Right renal pelvis (tissue), 4 donors: ENCODE measurements around the gene MMP8. TPM values are rescaled to one million over a fixed set of nuclear protein-coding genes. Genes with fewer than 3 reads are reported as not detected.
"Not testable (repeated sequence)": the region's sequence is repeated elsewhere in the genome, so short reads cannot be mapped to it uniquely, and the experiment has no call there.

Experiments used
- DNase-seq, 4 donors: peaks; one replicate each; pipeline ENCODE4 v3.0.0-alpha.2; 2013; ENCODE audit warnings: low read depth in 4 of 4, low spot score in 3 of 4, missing footprints in 1 of 4
- polyA plus RNA-seq, 4 donors: library from polyadenylated mRNA; unstranded; fragments of 120-200 nt; gene quantifications; one replicate each; pipeline ENCODE4 v1.2.1, GENCODE V29; 2013; ENCODE audit not compliant: insufficient read length in 4 of 4

The MMP8 gene, protein sequence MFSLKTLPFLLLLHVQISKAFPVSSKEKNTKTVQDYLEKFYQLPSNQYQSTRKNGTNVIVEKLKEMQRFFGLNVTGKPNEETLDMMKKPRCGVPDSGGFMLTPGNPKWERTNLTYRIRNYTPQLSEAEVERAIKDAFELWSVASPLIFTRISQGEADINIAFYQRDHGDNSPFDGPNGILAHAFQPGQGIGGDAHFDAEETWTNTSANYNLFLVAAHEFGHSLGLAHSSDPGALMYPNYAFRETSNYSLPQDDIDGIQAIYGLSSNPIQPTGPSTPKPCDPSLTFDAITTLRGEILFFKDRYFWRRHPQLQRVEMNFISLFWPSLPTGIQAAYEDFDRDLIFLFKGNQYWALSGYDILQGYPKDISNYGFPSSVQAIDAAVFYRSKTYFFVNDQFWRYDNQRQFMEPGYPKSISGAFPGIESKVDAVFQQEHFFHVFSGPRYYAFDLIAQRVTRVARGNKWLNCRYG
- under 1 TPM in 1 of 4 donors, not detected in 3; 0.05 TPM for polyA plus RNA-seq

DNA sequence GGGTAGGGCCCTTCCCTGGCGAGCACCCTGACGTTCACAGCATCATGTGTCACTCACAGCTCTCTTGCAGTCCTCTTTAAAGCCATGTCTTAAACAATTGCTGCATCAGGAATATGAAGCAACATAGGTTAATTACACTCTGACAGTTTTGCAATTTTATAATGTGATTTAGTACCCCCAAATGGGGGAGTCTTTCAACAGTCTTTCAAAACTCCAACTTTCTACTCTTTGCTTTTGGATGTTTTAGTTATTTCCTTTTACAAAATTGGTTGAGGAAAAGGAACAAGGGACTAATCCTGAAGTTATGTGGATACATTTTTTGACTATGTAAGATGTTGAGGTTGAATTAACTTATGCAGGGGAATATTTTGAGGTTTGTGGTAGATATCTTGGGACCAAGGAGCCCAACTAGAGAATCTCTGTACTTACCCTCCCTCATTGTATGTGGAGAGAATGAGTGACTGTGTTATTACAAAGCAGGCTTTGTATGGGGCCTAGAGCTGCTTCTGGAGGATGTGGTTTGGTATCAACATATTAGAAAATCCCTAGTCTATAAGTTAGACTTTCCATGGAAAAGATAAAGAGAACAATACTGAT lies at the start of gene MMP8:
Gene MMP8, minus strand, starts transcription at position 51 of the 597 bp plus-strand sequence. CDS start 99 bp downstream, outside the sequence.
- DNase-seq: no peak

DNA sequence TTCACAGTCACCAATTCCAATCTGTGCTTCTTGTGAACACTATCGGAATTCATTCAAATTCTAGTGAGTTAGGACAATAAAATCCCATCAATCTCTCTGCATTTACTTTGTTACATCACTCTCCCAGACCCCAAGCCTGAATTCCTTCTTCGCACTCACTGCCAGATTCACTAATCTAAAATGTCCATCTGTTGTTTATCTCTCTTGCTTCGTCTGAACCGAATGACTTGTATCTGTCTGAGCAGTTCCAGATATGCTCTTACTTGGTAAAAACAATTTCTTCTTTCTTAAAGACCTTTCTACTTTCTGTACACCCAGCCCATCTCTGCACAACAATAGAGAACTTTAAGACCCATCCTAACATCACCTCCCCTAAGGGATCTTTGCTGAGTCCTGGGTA lies 48.6 kb upstream of the MMP8 start:
- no peak for DNase-seq

DNA sequence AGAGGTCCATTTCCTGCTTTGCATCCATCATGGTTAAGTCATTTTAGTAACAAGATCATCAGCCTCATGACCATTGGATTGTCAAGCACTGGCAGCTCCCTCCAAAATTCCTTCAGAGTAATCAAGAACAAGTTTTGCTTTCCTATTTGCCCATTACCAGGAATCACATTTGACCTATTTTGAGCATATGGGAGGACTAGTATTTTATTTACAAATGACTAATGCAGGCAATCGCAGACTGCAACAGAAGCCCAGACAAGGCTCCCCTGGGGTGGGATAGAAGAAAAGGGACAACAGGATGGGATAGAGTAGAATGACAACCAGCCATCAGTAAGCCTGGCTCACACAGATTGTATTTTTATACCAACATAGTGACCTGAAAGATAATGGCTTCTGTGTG lies 46.6 kb upstream of the MMP8 start:
- no peak for DNase-seq

DNA sequence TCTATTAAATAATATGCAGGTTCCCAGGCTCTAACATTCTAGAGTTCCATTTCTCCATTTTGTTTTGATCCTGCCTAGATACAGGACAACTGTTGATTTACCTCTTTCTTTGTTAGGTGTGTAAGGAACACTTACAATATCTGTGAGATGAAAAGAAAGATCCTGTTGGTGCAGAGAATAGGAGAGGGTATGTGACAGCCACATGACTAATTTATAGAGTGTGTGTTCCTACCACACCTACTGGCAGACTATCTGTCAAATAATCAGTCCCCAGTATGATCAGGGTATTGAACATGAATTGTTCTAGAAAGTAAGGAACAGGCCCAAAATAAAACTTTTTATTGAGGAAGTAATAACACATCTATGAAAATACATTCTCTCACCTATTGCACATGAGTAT lies 45.4 kb upstream of the MMP8 start:
- no peak for DNase-seq

DNA sequence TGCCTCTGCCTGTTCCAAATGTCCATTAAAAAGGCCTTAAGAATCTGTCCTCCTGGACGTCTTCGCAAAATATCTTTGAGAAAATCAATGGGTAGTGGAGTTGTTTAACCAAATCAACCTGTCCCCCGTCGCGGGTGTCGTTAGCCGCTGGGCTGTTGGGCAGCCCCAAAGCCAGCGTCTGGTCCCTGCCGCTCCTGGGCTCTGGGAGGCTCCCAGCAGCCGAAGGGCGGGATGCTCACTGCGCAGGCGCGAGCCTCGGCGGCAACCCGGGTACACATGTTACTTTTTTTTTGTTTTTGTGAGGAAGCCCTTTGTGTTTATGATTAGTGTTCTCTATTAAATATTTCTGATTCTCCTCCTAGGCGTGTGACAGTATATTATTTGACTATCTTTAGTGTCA lies 43.0 kb upstream of the MMP8 start:
- no peak for DNase-seq

DNA sequence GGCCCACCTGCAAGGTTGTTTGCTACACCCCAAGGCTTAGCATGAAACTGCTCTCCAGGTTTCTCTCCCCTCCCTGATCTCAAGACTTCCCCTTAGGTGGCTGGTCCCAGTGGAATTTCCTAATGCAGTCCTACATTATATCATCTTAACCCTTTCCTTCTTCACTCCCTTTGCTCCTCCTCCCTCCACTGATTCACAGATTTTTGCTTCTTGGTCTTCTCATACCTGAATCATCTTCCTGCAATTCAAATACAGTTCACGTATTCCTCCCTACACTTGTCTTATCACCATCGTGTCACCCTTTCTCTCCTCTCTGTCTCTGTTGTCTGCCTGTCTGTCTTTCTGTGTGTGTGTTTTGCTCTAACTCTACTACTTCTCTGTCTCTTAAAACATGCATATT lies 38.7 kb upstream of the MMP8 start:
- no peak for DNase-seq

DNA sequence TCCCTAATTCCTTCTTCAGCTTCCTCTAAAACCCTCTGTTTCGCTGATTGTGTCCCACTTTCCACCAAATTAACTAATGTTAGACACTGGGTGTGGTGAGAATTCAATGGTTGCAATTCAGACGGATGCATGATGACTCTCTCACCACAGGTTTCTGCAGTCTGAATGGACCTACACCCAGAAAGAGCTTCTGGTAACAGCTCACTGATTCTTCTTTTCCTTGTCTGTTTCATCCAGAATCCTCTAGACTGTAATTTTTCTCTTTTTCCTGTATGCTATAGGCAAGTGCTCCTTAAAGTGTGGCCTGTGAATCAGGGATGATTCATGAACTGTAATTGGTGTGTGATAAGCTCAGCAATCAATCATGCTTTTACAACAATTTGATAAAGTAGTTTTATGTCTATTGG lies 37.6 kb upstream of the MMP8 start:
- DNase-seq: no peak

DNA sequence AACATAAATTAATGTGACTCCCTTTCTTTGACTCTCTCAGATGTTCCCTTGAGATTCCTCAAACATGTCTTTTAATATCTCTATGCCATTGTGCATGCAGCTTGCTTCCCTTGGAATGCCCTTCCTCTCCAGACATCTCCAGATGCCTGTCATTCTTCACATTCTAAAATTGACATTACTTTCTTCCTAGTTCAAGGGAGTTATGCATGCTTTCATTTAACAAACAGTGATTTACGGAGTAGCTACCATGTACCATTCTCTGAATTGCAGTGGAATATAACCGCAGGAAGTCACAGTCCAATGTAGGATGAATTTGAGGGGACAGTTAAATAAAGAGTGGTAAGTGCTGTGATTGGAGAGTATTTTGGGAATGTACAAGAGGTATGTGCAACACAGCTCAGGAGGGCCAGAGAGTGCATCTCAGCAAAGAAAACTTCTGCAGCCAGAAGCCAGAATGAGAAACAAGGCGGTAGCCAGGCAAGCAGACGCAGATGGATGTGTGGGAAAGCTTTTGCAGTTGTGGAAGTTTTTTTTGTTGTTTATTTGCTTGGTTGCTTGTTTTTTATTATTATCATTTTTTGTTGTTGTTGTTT lies 37.0 kb upstream of the MMP8 start:
- no peak for DNase-seq

DNA sequence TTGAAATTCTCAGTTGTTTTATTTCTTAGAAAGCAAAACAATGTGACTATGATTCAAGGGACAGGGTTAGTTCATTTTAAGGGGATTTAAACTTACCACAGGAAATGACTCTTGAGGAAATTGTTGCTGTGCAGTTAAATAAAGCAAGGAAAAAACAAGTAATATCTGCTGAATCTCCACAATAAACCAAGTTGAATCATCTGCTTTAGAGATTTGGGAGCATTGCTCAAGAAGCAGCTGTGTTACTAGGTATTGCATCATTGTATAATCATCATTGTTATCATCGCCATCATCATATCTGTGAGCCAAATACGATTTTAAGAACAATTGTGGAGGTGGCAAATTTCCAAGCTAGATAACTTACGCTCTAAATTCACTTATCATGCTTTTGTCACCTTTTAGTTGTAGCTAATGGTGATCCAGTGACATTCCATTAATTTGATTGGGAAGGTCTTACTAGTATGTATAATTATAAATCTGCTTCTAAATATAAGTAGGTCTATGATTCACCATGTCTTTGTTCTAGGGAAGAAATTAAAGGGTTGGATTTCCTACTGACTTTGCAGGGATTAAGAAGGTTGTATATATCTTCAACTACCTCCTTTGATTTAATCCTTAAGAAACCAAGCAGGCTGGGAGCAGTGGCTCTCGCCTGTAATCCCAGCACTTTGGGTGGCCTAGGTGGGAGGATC lies 35.7 kb upstream of the MMP8 start:
- DNase-seq: no peak

DNA sequence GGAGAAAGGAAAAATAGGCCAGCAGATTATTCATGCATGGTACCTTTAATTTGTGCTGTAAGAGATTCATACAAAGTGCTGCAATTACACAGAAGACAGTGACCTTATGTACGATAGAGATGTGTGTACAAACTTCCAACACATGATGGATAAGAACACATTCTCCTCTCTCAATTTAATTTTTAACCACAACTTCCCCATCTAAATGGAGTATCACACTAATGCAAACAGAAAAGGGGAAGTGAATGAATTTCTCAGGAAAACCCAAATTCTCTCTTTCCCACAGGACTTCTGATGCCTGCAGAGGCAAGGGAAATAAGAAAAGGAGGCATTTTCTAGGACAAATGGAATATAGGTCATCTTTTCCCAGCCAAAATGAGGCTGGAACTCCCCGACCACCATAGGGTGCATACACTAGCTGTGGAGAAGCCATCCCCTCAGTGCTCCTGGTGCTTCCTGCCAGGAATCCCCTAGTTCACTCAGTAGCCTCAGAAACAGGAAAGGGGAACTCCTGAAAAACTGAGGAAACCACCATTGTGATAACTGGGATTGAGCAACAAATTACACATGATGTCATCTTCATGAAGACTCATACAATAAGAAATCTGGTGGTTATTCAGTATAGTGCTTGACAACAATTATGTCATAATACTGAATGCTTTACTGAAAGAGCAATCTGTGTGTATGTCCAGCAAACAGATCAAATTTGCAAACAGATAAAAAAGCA lies 33.2 kb upstream of the MMP8 start:
- DNase-seq: no peak

DNA sequence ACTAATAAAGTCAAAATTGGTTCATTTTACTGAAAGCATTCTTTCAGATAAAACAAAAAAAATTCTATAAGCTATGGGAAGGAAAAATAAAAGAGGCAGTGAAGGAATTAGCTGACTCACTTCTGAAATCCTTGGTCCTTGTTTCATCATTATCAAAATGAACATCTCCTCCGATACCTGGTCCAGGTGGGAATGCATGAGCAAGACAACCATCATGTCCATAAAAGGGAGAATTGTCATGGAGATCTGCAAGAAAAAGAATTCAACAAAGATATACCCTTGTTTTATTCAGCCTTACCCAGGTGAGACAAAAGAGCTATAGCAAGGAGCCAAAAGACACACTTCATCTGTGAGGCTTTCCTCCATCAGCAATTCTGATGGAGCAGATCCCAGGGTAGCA lies 28.5 kb upstream of the MMP8 start:
- DNase-seq: no peak

DNA sequence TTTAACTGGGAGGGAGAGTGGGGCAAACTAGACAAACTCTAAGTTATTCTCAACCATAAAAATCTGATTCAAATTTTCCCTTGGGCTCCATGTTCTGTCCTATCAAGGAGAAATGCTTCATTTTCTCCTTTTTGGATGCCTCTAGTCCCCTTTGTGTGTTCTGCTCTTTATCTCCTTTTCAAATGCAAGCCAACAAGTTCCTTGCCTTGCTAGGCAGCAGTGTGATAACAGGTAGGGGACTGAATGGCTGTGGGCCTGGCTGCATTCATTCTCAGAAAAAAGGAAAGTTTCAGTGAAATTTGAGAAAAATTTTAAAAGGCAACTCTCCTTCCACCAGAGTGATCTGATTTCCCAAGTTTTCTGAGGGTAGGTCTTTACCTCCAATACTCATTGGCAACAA lies 26.9 kb upstream of the MMP8 start:
- no peak for DNase-seq

DNA sequence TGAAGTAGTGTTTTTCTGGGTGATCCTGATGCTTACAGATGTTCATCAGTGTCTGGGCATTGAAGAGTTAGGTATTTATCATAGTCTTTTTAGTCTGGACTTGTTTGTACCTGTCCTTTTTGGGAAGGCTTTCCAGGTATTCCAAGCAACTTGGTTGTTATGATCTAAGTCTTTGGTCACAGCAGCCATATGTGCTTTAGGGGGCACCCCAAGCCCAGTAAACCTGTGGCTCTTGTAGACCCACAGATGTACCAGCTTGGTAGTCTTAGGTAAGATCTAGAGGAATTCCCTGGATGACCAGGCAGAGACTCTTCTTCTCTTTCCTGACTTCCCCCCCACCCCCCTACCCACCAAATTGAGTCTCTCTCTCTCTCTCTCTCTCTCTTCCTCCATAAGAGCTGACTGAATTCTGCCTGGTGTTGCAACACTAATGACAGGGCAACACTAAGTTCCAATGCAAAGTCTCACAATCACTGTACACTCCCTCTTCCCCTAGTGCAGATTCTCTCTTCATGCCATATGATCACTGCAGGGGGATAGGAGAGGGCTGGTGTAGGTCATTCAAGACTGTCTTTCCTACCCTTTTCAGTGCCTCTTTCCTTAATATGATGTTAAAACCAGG lies 24.5 kb upstream of the MMP8 start:
- no peak for DNase-seq

DNA sequence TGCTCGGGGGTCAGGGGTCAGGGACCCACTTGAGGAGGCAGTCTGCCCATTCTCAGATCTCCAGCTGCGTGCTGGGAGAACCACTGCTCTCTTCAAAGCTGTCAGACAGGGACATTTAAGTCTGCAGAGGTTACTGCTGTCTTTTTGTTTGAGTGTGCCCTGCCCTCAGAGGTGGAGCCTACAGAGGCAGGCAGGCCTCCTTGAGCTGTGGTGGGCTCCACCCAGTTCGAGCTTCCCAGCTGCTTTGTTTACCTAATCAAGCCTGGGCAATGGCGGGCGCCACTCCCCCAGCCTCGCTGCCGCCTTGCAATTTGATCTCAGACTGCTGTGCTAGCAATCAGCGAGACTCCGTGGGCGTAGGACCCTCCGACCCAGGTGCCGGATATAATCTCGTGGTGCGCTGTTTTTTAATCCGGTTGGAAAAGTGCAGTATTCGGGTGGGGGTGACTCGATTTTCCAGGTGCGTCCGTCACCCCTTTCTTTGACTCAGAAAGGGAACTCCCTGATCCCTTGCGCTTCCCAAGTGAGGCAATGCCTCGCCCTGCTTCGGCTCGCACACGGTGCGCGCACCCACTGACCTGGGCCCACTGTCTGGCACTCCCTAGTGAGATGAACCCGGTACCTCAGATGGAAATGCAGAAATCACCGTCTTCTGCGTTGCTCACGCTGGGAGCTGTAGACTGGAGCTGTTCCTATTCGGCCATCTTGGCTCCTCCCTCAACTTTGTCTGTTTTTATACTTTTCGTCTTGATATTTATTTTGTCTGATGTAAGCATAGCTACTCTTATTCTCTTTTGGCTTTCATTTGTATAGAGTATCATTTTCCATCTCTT lies 22.2 kb upstream of the MMP8 start:
- DNase-seq: not testable (repeated sequence)

DNA sequence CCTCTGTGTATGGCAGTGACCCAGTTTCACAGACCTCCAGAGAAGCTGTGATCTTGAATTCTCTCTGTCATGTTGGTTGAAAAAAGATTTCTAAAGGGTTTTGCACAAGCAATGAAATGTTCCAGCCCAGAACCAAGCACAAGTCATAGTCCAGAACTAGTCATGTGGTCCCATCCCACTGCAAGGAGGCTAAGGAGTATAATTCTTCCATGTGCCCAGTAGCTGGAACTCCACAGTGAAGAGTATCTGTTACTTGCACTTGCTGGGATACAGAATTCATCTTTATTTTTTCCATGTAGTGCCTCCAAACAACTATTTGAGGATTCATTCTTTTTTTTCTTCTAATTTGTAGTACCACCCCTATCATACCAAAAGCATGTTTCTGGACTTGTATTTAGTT lies 9.9 kb upstream of the MMP8 start:
- DNase-seq: no peak

DNA sequence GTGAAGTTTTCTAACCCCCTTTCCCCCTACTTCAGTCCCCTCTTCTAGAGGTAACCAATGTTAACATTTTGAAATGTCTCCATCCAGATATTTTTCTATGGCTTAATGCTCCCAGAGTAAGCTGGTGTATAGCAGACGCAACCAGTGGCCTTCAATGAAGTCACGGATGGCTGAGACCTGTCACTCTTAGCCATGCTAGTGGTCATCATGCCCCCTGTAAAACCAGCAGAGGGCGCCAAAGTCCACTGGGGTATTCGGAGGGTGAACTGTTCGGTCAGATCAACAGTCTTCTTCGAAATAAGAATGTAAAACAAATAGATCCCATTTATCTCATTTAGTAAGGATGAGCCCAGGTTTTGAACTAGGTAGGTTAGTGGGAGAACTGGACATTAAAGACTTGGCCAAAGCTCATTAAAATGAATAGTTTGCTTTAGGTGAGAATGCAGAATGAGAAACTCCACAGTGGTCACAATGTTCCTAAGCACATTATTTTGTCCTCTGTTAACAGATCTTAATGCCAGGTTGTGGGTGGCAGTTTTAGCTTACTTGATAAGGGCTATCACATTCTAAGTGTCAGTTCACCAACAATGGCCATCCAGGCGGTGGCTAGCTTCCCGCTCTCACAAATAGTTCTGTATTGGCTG lies 8.6 kb upstream of the MMP8 start:
- no peak for DNase-seq

DNA sequence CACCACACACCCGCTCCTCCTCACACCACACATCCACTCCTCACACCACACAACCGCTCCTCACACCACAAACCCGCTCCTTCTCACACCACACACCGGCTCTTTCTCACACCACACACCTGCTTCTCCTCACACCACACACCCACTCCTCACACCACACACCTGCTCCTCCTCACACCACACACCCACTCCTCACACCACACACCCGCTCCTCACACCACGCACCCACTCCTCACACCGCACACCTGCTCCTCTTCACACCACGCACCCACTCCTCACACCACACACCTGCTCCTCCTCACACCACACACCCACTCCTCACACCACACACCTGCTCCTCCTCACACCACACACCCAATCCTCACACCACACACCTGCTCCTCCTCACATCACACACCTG lies 6.2 kb upstream of the MMP8 start:
- not testable (repeated sequence) for DNase-seq
